ENCODE results near the gene ZYX. TPM values are rescaled to one million over a fixed set of nuclear protein-coding genes. Genes with fewer than 3 reads are reported as not detected.

The ZYX gene
- total RNA-seq, 3 donors from 2014 or later = 49.0 to 203 (median 109) TPM

- H3K36me3 ChIP-seq (ENCODE audit: low read depth) = no peaks in the 10 kb centered on the region
- H3K4me3 ChIP-seq = no peak overlapping the region
- H3K9me3 ChIP-seq = no peaks in the 10 kb centered on the region
- DNase-seq (no peak), ATAC-seq (no peak)
- TF ChIP-seq CTCF (IDR thresholded peaks at IDR 0.05) = no peak
- H3K4me1 ChIP-seq (ENCODE audit: low read depth) = no peaks in the 10 kb centered on the region
- intact Hi-C loops (cut with DNase I, micrococcal nuclease) = no loop called here
Measured at GRCh38 chr7:143436325-143436946, 55.3 kb downstream of the ZYX start.

GRCh38 chr7:143437578-143437977 is 56.4 kb downstream of the ZYX start:
- TF ChIP-seq CTCF (IDR thresholded peaks at IDR 0.05) = no peak
- no peak overlapping the region for H3K4me3 ChIP-seq
- ATAC-seq (peak; percentile 88), DNase-seq (peak in 2 of 3 donors; percentile 34 to 76)
- H3K9me3 ChIP-seq = no peaks in the 10 kb centered on the region
- no peaks in the 10 kb centered on the region for H3K36me3 ChIP-seq (ENCODE audit: low read depth)
- intact Hi-C loops (cut with DNase I, micrococcal nuclease) = no loop called here
- H3K4me1 ChIP-seq (ENCODE audit: low read depth) = no peaks in the 10 kb centered on the region

GRCh38 chr7:143439866-143440265 is 58.7 kb downstream of the ZYX start:
- Histone ChIP-seq H3K4me1 (ENCODE audit: low read depth) (no peaks in the 10 kb centered on the region), H3K4me3 (no peak overlapping the region), H3K9me3 (no peaks in the 10 kb centered on the region), H3K36me3 (ENCODE audit: low read depth) (no peaks in the 10 kb centered on the region)
- intact Hi-C loops (cut with DNase I, micrococcal nuclease) = no loop called here
- TF ChIP-seq CTCF (IDR thresholded peaks at IDR 0.05) = no peak
- no peak for DNase-seq
- no peak for ATAC-seq

Small RNA genes within 50 kb of the gene (microRNA-seq; reads per million reads assigned to microRNA genes)
- 0.93 reads per million for gene MIR6892

Other genes with a start within 250 kb of the ZYX start
- gene PIP, start 249.3 kb upstream of the ZYX start, total RNA-seq = not detected
- gene TAS2R39, start 197.9 kb upstream of the ZYX start, total RNA-seq = not detected
- gene TAS2R40, start 159.3 kb upstream of the ZYX start, total RNA-seq = not detected
- gene GSTK1, start 117.9 kb upstream of the ZYX start, total RNA-seq = 100 to 1,000 TPM; 193 to 363 (median 355) TPM
- gene TMEM139, start 96.4 kb upstream of the ZYX start, total RNA-seq = 10 to 100 TPM; 16.2 to 49.4 (median 46.6) TPM
- 10 to 100 TPM; 26.1 to 39.5 (median 33.4) TPM for gene CASP2, start 93.0 kb upstream of the ZYX start, total RNA-seq
- not detected for gene CLCN1, start 65.2 kb upstream of the ZYX start, total RNA-seq
- 1 to 10 TPM in 2 of 3 donors, under 1 TPM in 1; 0.43 to 6.2 (median 1.6) TPM for gene FAM131B, start 18.6 kb upstream of the ZYX start, total RNA-seq
- 10 to 100 TPM in 2 of 3 donors, 1 to 10 TPM in 1; 9.1 to 19.6 (median 18.9) TPM for gene EPHA1, start 27.5 kb downstream of the ZYX start, total RNA-seq
- gene TAS2R60, start 62.1 kb downstream of the ZYX start, total RNA-seq = under 1 TPM in 1 of 3 donors, not detected in 2; 0.32 TPM
- under 1 TPM in 1 of 3 donors, not detected in 2; 0.34 TPM for gene TAS2R41, start 96.5 kb downstream of the ZYX start, total RNA-seq
- gene CTAGE15, start 190.5 kb downstream of the ZYX start, total RNA-seq = 1 to 10 TPM in 1 of 3 donors, under 1 TPM in 1, not detected in 1; 0.76 to 1.2 TPM
- gene TCAF2, start 239.6 kb downstream of the ZYX start, total RNA-seq = 1 to 10 TPM; 1.3 to 4.1 (median 1.6) TPM